Adrenal gland (tissue), 5 donors: Measurements from ENCODE around the gene HRC.
"Not testable (repeated sequence)": the region's sequence is repeated elsewhere in the genome, so short reads cannot be mapped to it uniquely, and the experiment has no call there.

Source experiments
- CTCF ChIP-seq, 6 experiments: fragments of 450-650 bp in 4 of 6; fragments of 200-600 bp in 2 of 6; sonication (generic) in 1 of 6; IDR thresholded peaks; 1 replicate in 5 of 6; 2 replicates in 1 of 6; pipeline versions ENCODE4 v1.5.1 to v1.8.0; 2016 to 2021; ENCODE audit warnings: antibody characterized with exemption in 6 of 6, mild to moderate bottlenecking in 2 of 6, moderate library complexity in 1 of 6
- POLR2A ChIP-seq, 2 donors: fragments of 450-650 bp; IDR thresholded peaks; one replicate each; pipeline ENCODE4 v1.6.1; 2017; ENCODE audit warnings: antibody characterized with exemption in 2 of 2, mild to moderate bottlenecking in 2 of 2, moderate library complexity in 1 of 2
- donor health status: DM: no; HTN: no; CAD: no.

- TF ChIP-seq POLR2A, CTCF (IDR thresholded peaks at IDR 0.05): not testable (repeated sequence)
These were observed 8.8 kb downstream of the HRC start for GRCh38 chr19:49146408-49146770.
